SK-N-SH (cell line): Measurements from ENCODE around the gene KMT2A.

Experiments used
- CTCF ChIP-seq: fragments of 200-600 bp; sonication (generic); IDR thresholded peaks from 2 replicates; pipeline ENCODE4 v1.6.1; 2017; ENCODE audit warnings: antibody characterized with exemption, mild to moderate bottlenecking, moderate library complexity
- MAX ChIP-seq: IDR thresholded peaks from 2 replicates; pipeline ENCODE4 v1.4.0; 2012; ENCODE audit warnings: low read depth
- POLR2AphosphoS5 ChIP-seq: IDR thresholded peaks from 2 replicates; pipeline ENCODE4 v1.6.1; 2012; ENCODE audit warnings: low read depth, low read length
- REST ChIP-seq: IDR thresholded peaks from 2 replicates; pipeline ENCODE4 v1.6.1; 2012; ENCODE audit warnings: mild to moderate bottlenecking, low read depth, low read length, moderate library complexity
- RFX5 ChIP-seq: IDR thresholded peaks from 2 replicates; pipeline ENCODE4 v1.6.1; 2012; ENCODE audit warnings: mild to moderate bottlenecking, improper control_type of control experiment, low read length

- TF ChIP-seq MAX = no peak
- no peak for TF ChIP-seq CTCF
- no peak for TF ChIP-seq REST
- no peak for TF ChIP-seq RFX5
- no peak for TF ChIP-seq POLR2AphosphoS5
These were observed 61.5 kb downstream of the KMT2A start for GRCh38 chr11:118497831-118498230.
